Caco-2 (cell line): Measurements from ENCODE around the gene IGSF3. TPM values are rescaled to one million over a fixed set of nuclear protein-coding genes. Genes with fewer than 3 reads are reported as not detected.
"Not testable (repeated sequence)": the region's sequence is repeated elsewhere in the genome, so short reads cannot be mapped to it uniquely, and the experiment has no call there.

Experiments
- BruUV-seq: library from RNA; stranded (reverse); fragments of 400-500 nt; replicated peaks from 2 replicates; lab custom pipeline; 2021; lab: Mats Ljungman, UMichigan
- CTCF ChIA-PET: fragments of 300-600 bp; sonication (Branson Sonifier 250); formaldehyde crosslinking; loops from one replicate; lab custom pipeline; 2022; ENCODE audit warnings: antibody characterized with exemption; lab: Charles Lee
- POLR2A ChIA-PET: fragments of 300-600 bp; sonication (Branson Sonifier 250); formaldehyde crosslinking; loops from one replicate; lab custom pipeline; 2022; ENCODE audit warnings: antibody characterized with exemption; lab: Charles Lee
- DNase-seq, 2 experiments: peaks; one replicate each; pipeline versions ENCODE4 v3.0.0 to v3.0.0-alpha.2; 2020 to 2022
- H3K27me3 ChIP-seq: replicated peaks from 2 replicates; pipeline ENCODE4 v1.6.0; 2011; ENCODE audit warnings: low read length; ENCODE audit not compliant: control insufficient read depth, insufficient read depth
- H3K36me3 ChIP-seq: 2 replicates; pipeline ENCODE4 v1.5.1; 2011; ENCODE audit warnings: low read length; ENCODE audit not compliant: control insufficient read depth, insufficient read depth
- H3K4me1 ChIP-seq: fragments of 250-450 bp; sonication (Bioruptor Pico); 2 replicates; pipeline ENCODE4 v1.5.1; 2020; ENCODE audit warnings: mild to moderate bottlenecking
- H3K4me3 ChIP-seq: 2 replicates; pipeline ENCODE4 v1.5.1; 2011; ENCODE audit warnings: low read depth, mild to moderate bottlenecking, control low read depth, low read length
- H3K9me3 ChIP-seq: fragments of 250-450 bp; sonication (Bioruptor Pico); 2 replicates; pipeline ENCODE4 v1.5.1; 2020; ENCODE audit warnings: mild to moderate bottlenecking, moderate library complexity
- H3K27ac Mint-ChIP-seq: one replicate; pipeline ENCODE4 v1.8.0; 2022; ENCODE audit warnings: mixed read lengths; ENCODE audit not compliant: unreplicated experiment
- H3K27me3 Mint-ChIP-seq: one replicate; pipeline ENCODE4 v1.8.0; 2022; ENCODE audit warnings: mixed read lengths; ENCODE audit not compliant: insufficient read depth, unreplicated experiment
- H3K36me3 Mint-ChIP-seq: one replicate; pipeline ENCODE4 v1.8.0; 2022; ENCODE audit warnings: mild to moderate bottlenecking, mixed read lengths; ENCODE audit not compliant: insufficient read depth, unreplicated experiment
- H3K4me1 Mint-ChIP-seq: one replicate; pipeline ENCODE4 v1.8.0; 2022; ENCODE audit warnings: low read depth, mixed read lengths; ENCODE audit not compliant: unreplicated experiment
- H3K4me3 Mint-ChIP-seq: one replicate; pipeline ENCODE4 v1.8.0; 2022; ENCODE audit warnings: mild to moderate bottlenecking, moderate library complexity, mixed read lengths; ENCODE audit not compliant: unreplicated experiment
- H3K9me3 Mint-ChIP-seq: one replicate; pipeline ENCODE4 v1.8.0; 2022; ENCODE audit warnings: mixed read lengths; ENCODE audit not compliant: unreplicated experiment
- intact Hi-C: fragments of 100-400 bp; cut with micrococcal nuclease; formaldehyde crosslinking; loops from one replicate; pipeline ENCODE4 v1.10.0; 2022; ENCODE audit not compliant: unreplicated experiment
- total RNA-seq: library from RNA; stranded (reverse); gene quantifications from 2 replicates; pipeline ENCODE4 v1.2.3, GENCODE V29; 2022

The IGSF3 gene
- total RNA-seq, 1 experiment from 2014 or later = 24.0 TPM

DNA sequence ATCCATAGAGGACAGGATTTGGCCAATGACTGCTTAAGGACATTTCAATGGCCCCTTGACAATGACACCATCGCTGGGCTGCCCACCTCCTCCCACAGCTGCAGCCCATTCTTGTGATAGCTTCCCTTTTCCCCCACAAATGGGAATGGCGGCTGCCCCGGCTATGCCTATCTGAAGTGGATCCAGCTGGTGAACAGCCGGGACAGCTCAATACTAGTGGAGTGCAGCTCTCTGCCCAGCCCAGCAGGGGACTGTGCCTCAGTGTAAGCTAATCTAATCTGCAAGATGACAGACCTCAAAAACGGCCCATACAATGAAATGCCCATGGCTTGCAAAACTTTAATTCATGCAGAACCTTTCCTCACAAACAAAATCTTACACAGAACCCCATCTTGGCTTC is 49.7 kb downstream of the IGSF3 start:
- H3K27me3 Mint-ChIP-seq, intact Hi-C loops, DNase-seq, H3K4me3 ChIP-seq, H3K9me3 Mint-ChIP-seq, H3K9me3 ChIP-seq, H3K4me1 Mint-ChIP-seq, H3K36me3 Mint-ChIP-seq, H3K36me3 ChIP-seq, BruUV-seq, H3K4me1 ChIP-seq, H3K27ac Mint-ChIP-seq, H3K4me3 Mint-ChIP-seq, H3K27me3 ChIP-seq, POLR2A ChIA-PET: not testable (repeated sequence)
- CTCF ChIA-PET = interaction anchor here (0.6 kb wide), 1 partner anchor 30 kb away, joined by 3 read pairs; no protein-coding TSS in a partner anchor

- H3K27me3 Mint-ChIP-seq, H3K4me1 ChIP-seq, H3K36me3 ChIP-seq, H3K36me3 Mint-ChIP-seq, H3K9me3 ChIP-seq, H3K4me3 ChIP-seq, DNase-seq, H3K27ac Mint-ChIP-seq, intact Hi-C loops, H3K9me3 Mint-ChIP-seq, H3K27me3 ChIP-seq, CTCF ChIA-PET, H3K4me3 Mint-ChIP-seq, BruUV-seq: not testable (repeated sequence)
- POLR2A ChIA-PET = interaction anchor here (0.7 kb wide), 1 partner anchor 54 kb away, joined by 3 read pairs; no protein-coding TSS in a partner anchor
- peaks cover 19% of the 10 kb centered on the region for H3K4me1 Mint-ChIP-seq
These were observed 53.7 kb downstream of the IGSF3 start for GRCh38 chr1:116613825-116614224.

- intact Hi-C loops, H3K27ac Mint-ChIP-seq, DNase-seq, H3K4me3 Mint-ChIP-seq, H3K27me3 ChIP-seq, H3K9me3 Mint-ChIP-seq, H3K36me3 Mint-ChIP-seq, H3K4me3 ChIP-seq, H3K36me3 ChIP-seq, POLR2A ChIA-PET, H3K4me1 ChIP-seq, BruUV-seq, H3K27me3 Mint-ChIP-seq, H3K9me3 ChIP-seq: not testable (repeated sequence)
- H3K4me1 Mint-ChIP-seq = peaks cover 19% of the 10 kb centered on the region
- CTCF ChIA-PET = interaction anchor here (0.6 kb wide), 1 partner anchor 355 kb away, joined by 3 read pairs; no protein-coding TSS in a partner anchor
These were observed 57.6 kb downstream of the IGSF3 start for GRCh38 chr1:116609801-116610371.

- H3K4me3 ChIP-seq, H3K36me3 ChIP-seq, H3K27me3 Mint-ChIP-seq, H3K36me3 Mint-ChIP-seq, BruUV-seq, DNase-seq, POLR2A ChIA-PET, H3K27me3 ChIP-seq, H3K9me3 Mint-ChIP-seq, CTCF ChIA-PET, intact Hi-C loops, H3K9me3 ChIP-seq, H3K4me1 ChIP-seq, H3K27ac Mint-ChIP-seq, H3K4me3 Mint-ChIP-seq: not testable (repeated sequence)
- H3K4me1 Mint-ChIP-seq = peaks cover 19% of the 10 kb centered on the region
These were observed 58.7 kb downstream of the IGSF3 start for GRCh38 chr1:116608841-116609240.

DNA sequence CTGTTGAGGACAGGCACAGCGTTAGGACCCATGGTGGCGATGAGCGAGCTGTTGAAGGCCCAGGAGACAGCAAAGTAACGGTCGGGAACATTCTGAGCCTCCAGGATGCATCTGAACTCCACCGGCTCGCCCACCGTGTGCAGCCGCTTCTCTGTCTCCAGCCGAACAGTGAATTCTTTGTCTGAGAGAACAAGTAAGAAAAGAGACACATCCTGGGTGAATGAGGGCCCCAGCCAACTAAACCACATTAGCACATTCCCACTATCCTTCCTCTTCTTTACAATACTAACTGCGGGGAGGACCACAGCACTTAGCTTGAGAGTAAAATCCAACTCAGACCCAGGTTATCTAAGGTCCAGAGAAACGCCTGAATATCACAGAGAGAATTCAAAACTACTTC is 59.4 kb downstream of the IGSF3 start:
- H3K4me3 ChIP-seq, H3K27ac Mint-ChIP-seq, H3K27me3 Mint-ChIP-seq, H3K9me3 ChIP-seq, POLR2A ChIA-PET, H3K4me3 Mint-ChIP-seq, H3K36me3 ChIP-seq, intact Hi-C loops, H3K9me3 Mint-ChIP-seq, H3K4me1 ChIP-seq, H3K27me3 ChIP-seq, H3K36me3 Mint-ChIP-seq, BruUV-seq, DNase-seq, CTCF ChIA-PET: not testable (repeated sequence)
- H3K4me1 Mint-ChIP-seq = peaks cover 19% of the 10 kb centered on the region

DNA sequence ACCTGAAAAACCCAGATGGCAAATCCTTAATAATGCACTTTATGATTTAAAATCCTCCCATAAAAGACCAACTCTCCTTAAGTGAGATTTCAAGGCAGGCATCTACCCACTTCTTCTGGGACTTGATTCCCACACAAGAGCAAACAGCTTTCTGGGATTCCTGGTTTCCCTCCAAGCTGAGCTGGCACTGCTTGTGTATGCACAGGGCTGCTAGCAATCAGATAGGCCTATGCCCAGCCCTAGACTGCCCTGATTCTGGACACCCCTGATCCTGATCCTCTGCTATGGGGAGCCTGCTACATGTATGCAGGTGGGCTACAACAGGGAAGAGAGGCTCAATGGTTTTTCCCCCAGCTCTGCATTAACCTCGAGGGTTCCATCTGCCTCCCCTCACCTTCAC is 60.1 kb downstream of the IGSF3 start:
- peaks cover 19% of the 10 kb centered on the region for H3K4me1 Mint-ChIP-seq
- H3K27me3 ChIP-seq, H3K36me3 Mint-ChIP-seq, POLR2A ChIA-PET, H3K4me1 ChIP-seq, CTCF ChIA-PET, intact Hi-C loops, BruUV-seq, H3K4me3 ChIP-seq, DNase-seq, H3K27me3 Mint-ChIP-seq, H3K4me3 Mint-ChIP-seq, H3K9me3 ChIP-seq, H3K27ac Mint-ChIP-seq, H3K9me3 Mint-ChIP-seq, H3K36me3 ChIP-seq: not testable (repeated sequence)

GRCh38 chr1:116606067-116606466 is 61.5 kb downstream of the IGSF3 start:
- H3K36me3 ChIP-seq, H3K9me3 ChIP-seq, H3K27me3 Mint-ChIP-seq, CTCF ChIA-PET, POLR2A ChIA-PET, H3K36me3 Mint-ChIP-seq, H3K4me1 ChIP-seq, H3K27me3 ChIP-seq, H3K9me3 Mint-ChIP-seq, H3K4me3 ChIP-seq, intact Hi-C loops, H3K4me3 Mint-ChIP-seq, DNase-seq, BruUV-seq, H3K27ac Mint-ChIP-seq: not testable (repeated sequence)
- H3K4me1 Mint-ChIP-seq = peaks cover 13% of the 10 kb centered on the region
